GM13976 (cell line): ENCODE data around the gene GRID1.

Source experiments
- DNase-seq: peaks from one replicate; pipeline ENCODE4 v3.0.0; 2012; ENCODE audit warnings: low spot score
- CTCF ChIP-seq: IDR thresholded peaks from 2 replicates; pipeline ENCODE4 v1.5.1; 2012; ENCODE audit warnings: borderline replicate concordance, mild to moderate bottlenecking; ENCODE audit not compliant: insufficient read depth; ENCODE audit errors: extremely low read depth, missing control alignments, control extremely low read depth
- in situ Hi-C: fragments of 300-500 bp; cut with MboI; formaldehyde crosslinking; loops from one replicate; pipeline ENCODE4 v1.12.0; 2022; ENCODE audit warnings: low sequenced_read_pairs, mixed read lengths, inconsistent platforms; ENCODE audit not compliant: unreplicated experiment

GRID1 gene

GRCh38 chr10:85922356-85923129 is 444.1 kb downstream of the GRID1 start:
- DNase-seq, result no peak
- TF ChIP-seq CTCF, result no peak
- in situ Hi-C loops, result no loop called here

- no peak for TF ChIP-seq CTCF
- no peak for DNase-seq
- in situ Hi-C loops, result no loop called here
Measured at GRCh38 chr10:85921789-85922188, 444.8 kb downstream of the GRID1 start.

- in situ Hi-C loops, result no loop called here
- no peak for TF ChIP-seq CTCF
- no peak for DNase-seq
Measured at GRCh38 chr10:85920311-85920710, 446.3 kb downstream of the GRID1 start.

- no peak for DNase-seq
- TF ChIP-seq CTCF, result no peak
- in situ Hi-C loops, result no loop called here
Measured at GRCh38 chr10:85919491-85920021, 447.0 kb downstream of the GRID1 start.

GRCh38 chr10:85918371-85918770 is 448.2 kb downstream of the GRID1 start:
- in situ Hi-C loops, result no loop called here
- no peak for DNase-seq
- TF ChIP-seq CTCF, result no peak

- no peak for TF ChIP-seq CTCF
- no peak for DNase-seq
- in situ Hi-C loops, result no loop called here
Measured at GRCh38 chr10:85917601-85918000, 449.0 kb downstream of the GRID1 start.

- in situ Hi-C loops, result no loop called here
- no peak for DNase-seq
- TF ChIP-seq CTCF, result no peak
Measured at GRCh38 chr10:85916994-85917573, 449.5 kb downstream of the GRID1 start.
